Endothelial cell of umbilical vein (primary cell): ENCODE data around the gene CD83. TPM values are rescaled to one million over a fixed set of nuclear protein-coding genes. Genes with fewer than 3 reads are reported as not detected.

Experiments
- BruUV-seq: library from RNA; stranded (reverse); fragments of 400-500 nt; replicated peaks from 2 replicates; lab custom pipeline; 2021; lab: Mats Ljungman, UMichigan
- CTCF ChIA-PET: fragments of 300-600, 350-600 bp; sonication (Branson Sonifier 250); formaldehyde crosslinking; loops from one replicate; lab custom pipeline; 2021; ENCODE audit warnings: antibody characterized with exemption, inconsistent platforms; lab: Charles Lee
- POLR2A ChIA-PET: fragments of 300-600, 350-600 bp; sonication (Branson Sonifier 250); formaldehyde crosslinking; loops from one replicate; lab custom pipeline; 2021; ENCODE audit warnings: antibody characterized with exemption, inconsistent platforms; lab: Charles Lee
- DNase-seq: peaks from one replicate; pipeline ENCODE4 v3.0.0-alpha.2; 2011; ENCODE audit warnings: low read depth, low spot score
- FAIRE-seq: peaks from 2 replicates; lab custom pipeline; 2011; peaks lifted over from hg19 to GRCh38; lab: Jason Lieb, UNC
- H2AFZ ChIP-seq: 2 replicates; pipeline ENCODE4 v1.6.0; 2012; ENCODE audit warnings: low read depth, low read length, control low read depth, inconsistent platforms
- H3K27ac ChIP-seq: 2 replicates; pipeline ENCODE4 v1.5.1; 2011; ENCODE audit warnings: low read depth, mild to moderate bottlenecking, control low read depth, low read length, moderate library complexity; ENCODE audit not compliant: insufficient read depth
- H3K27me3 ChIP-seq, 2 experiments: 2 replicates each; pipeline versions ENCODE4 v1.6.0 to v1.6.1; 2011; ENCODE audit warnings: low read length in 2 of 2, mixed read lengths in 1 of 2; ENCODE audit not compliant: control insufficient read depth in 2 of 2, insufficient read depth in 2 of 2
- H3K36me3 ChIP-seq, 2 experiments: 2 replicates in 1 of 2; 3 replicates in 1 of 2; pipeline ENCODE4 v1.5.1; 2011; ENCODE audit warnings: low read length in 2 of 2, mild to moderate bottlenecking in 1 of 2, moderate library complexity in 1 of 2; ENCODE audit not compliant: control insufficient read depth in 2 of 2, insufficient read depth in 2 of 2; ENCODE audit errors: extremely low read depth in 1 of 2
- H3K4me1 ChIP-seq: 3 replicates; pipeline ENCODE4 v1.5.1; 2011; ENCODE audit warnings: mild to moderate bottlenecking, low read length; ENCODE audit not compliant: control insufficient read depth, insufficient read depth; ENCODE audit errors: extremely low read depth
- H3K4me2 ChIP-seq: 2 replicates; pipeline ENCODE4 v1.6.1; 2011; ENCODE audit warnings: low read length, control low read depth, mixed read lengths; ENCODE audit not compliant: insufficient read depth
- H3K4me3 ChIP-seq, 3 experiments: fragments of 200-600 bp in 1 of 3; sonication (generic), shearing (Covaris generic) in 1 of 3; replicated peaks in 1 of 3; 2 replicates each; pipeline ENCODE4 v1.5.1; 2011 to 2016; ENCODE audit warnings: control low read depth in 3 of 3, low read length in 3 of 3, mild to moderate bottlenecking in 2 of 3, inconsistent platforms in 1 of 3, low read depth in 1 of 3, moderate library complexity in 1 of 3; ENCODE audit not compliant: insufficient read depth in 1 of 3
- H3K79me2 ChIP-seq: 2 replicates; pipeline ENCODE4 v1.6.0; 2012; ENCODE audit warnings: low read length, inconsistent platforms; ENCODE audit not compliant: control insufficient read depth, insufficient read depth
- H3K9ac ChIP-seq: replicated peaks from 2 replicates; pipeline ENCODE3; 2011; ENCODE audit warnings: low read length, control low read depth; ENCODE audit not compliant: insufficient read depth; ENCODE audit errors: extremely low read depth
- H3K9me1 ChIP-seq: replicated peaks from 3 replicates; pipeline ENCODE4 v1.6.0; 2011; ENCODE audit warnings: mild to moderate bottlenecking, low read length; ENCODE audit not compliant: control insufficient read depth, insufficient read depth; ENCODE audit errors: extremely low read depth
- H3K9me3 ChIP-seq: replicated peaks from 2 replicates; pipeline ENCODE4 v1.5.1; 2012; ENCODE audit warnings: low read length, inconsistent platforms; ENCODE audit not compliant: control insufficient read depth, insufficient read depth
- H4K20me1 ChIP-seq: replicated peaks from 2 replicates; pipeline ENCODE3; 2011; ENCODE audit warnings: mild to moderate bottlenecking, low read length; ENCODE audit not compliant: control insufficient read depth, insufficient read depth; ENCODE audit errors: extremely low read depth
- EZH2 ChIP-seq: IDR thresholded peaks from 2 replicates; pipeline ENCODE4 v1.6.1; 2012; ENCODE audit warnings: borderline replicate concordance, low read depth, mild to moderate bottlenecking, moderate library complexity, low read length, inconsistent platforms; ENCODE audit not compliant: severe bottlenecking
- FOS ChIP-seq: IDR thresholded peaks from 2 replicates; pipeline ENCODE4 v1.6.1; 2011; ENCODE audit warnings: mild to moderate bottlenecking, low read length, moderate library complexity, borderline replicate concordance; ENCODE audit not compliant: insufficient read depth
- GATA2 ChIP-seq: IDR thresholded peaks from 2 replicates; pipeline ENCODE4 v1.7.0; 2011; ENCODE audit warnings: low read depth, mild to moderate bottlenecking, moderate library complexity, mixed read lengths, low read length; ENCODE audit not compliant: insufficient read length, insufficient read depth
- JUN ChIP-seq: IDR thresholded peaks from 2 replicates; pipeline ENCODE4 v1.6.1; 2011; ENCODE audit warnings: borderline replicate concordance, low read depth; ENCODE audit not compliant: insufficient read length, insufficient read depth
- MYC ChIP-seq: IDR thresholded peaks from one replicate; pipeline ENCODE4 v1.6.1; 2011; ENCODE audit warnings: mild to moderate bottlenecking, low read depth, low read length
- POLR2A ChIP-seq: IDR thresholded peaks from 2 replicates; pipeline ENCODE4 v1.6.1; 2012; ENCODE audit warnings: low read depth, mild to moderate bottlenecking, control low read depth, low read length
- POLR2AphosphoS5 ChIP-seq: IDR thresholded peaks from 2 replicates; pipeline ENCODE4 v1.6.1; 2012; ENCODE audit warnings: low read depth, mild to moderate bottlenecking, control low read depth, low read length, moderate library complexity; ENCODE audit not compliant: insufficient read depth
- dilution Hi-C: fragments of 300-500 bp; cut with MboI; formaldehyde crosslinking; loops from one replicate; pipeline ENCODE4 v1.15.0; 2019; ENCODE audit warnings: low sequenced_read_pairs; ENCODE audit not compliant: extremely low pct_ligation_motif_present
- intact Hi-C: fragments of 100-400 bp; cut with micrococcal nuclease; formaldehyde crosslinking; loops from one replicate; pipeline ENCODE4 v1.10.0; 2022
- polyA plus RNA-seq, 4 experiments: library from polyadenylated mRNA; depleted of rRNA in 3 of 4; stranded (reverse) in 3 of 4; unstranded in 1 of 4; fragments of >200 nt; gene quantifications; 2 replicates each; pipeline versions ENCODE4 v1.2.1 to v1.2.3, GENCODE V29; 2011 to 2012; ENCODE audit warnings: missing spikeins in 1 of 4
- total RNA-seq: library from RNA; stranded (reverse); gene quantifications from 2 replicates; pipeline ENCODE4 v1.2.3, GENCODE V29; 2021
- TF ChIP-seq, protein P1 (sequence below), 2 donors: IDR thresholded peaks; 1 replicate in 1 of 2; 2 replicates in 1 of 2; pipeline ENCODE4 v1.5.1; 2011; ENCODE audit warnings: low read length in 2 of 2, mild to moderate bottlenecking in 2 of 2, moderate library complexity in 2 of 2, control low read depth in 1 of 2, inconsistent platforms in 1 of 2, low read depth in 1 of 2; ENCODE audit not compliant: insufficient read depth in 1 of 2; ENCODE audit errors: extremely low read depth in 1 of 2
- TF ChIP-seq, protein P2 (sequence below): IDR thresholded peaks from 2 replicates; pipeline ENCODE4 v1.6.1; 2011; ENCODE audit not compliant: insufficient read depth, insufficient read length

CD83 gene
- total and polyA plus RNA-seq, 2 donors (not counting 3 experiments of a cell fraction or from before 2014, with no cell fraction given): 0.40 to 0.46 TPM

GRCh38 chr6:14102383-14102782, 15.2 kb upstream of the CD83 start:
- Histone ChIP-seq H2AFZ (no peak overlapping the region), H3K79me2 (no peaks in the 10 kb centered on the region), H3K4me3 (no peak overlapping the region), H3K4me2 (no peak overlapping the region), H3K9me3 (no peaks in the 10 kb centered on the region), H3K9me1 (no peaks in the 10 kb centered on the region), H3K27me3 (no peaks in the 10 kb centered on the region), H3K27ac (no peak overlapping the region), H3K9ac (no peak overlapping the region), H3K4me1 (no peaks in the 10 kb centered on the region), H3K36me3 (no peaks in the 10 kb centered on the region), H4K20me1 (no peaks in the 10 kb centered on the region)
- no TSS peak for BruUV-seq
- ChIA-PET CTCF (interaction anchor here (1.3 kb wide), 1 partner anchor 55 kb away, joined by 3 read pairs; no protein-coding TSS in a partner anchor), POLR2A (no interaction called here)
- intact Hi-C loops: no loop called here
- DNase-seq: no peak
- FAIRE-seq: no peak
- TF ChIP-seq JUN: no peak
- TF ChIP-seq, protein P1, sequence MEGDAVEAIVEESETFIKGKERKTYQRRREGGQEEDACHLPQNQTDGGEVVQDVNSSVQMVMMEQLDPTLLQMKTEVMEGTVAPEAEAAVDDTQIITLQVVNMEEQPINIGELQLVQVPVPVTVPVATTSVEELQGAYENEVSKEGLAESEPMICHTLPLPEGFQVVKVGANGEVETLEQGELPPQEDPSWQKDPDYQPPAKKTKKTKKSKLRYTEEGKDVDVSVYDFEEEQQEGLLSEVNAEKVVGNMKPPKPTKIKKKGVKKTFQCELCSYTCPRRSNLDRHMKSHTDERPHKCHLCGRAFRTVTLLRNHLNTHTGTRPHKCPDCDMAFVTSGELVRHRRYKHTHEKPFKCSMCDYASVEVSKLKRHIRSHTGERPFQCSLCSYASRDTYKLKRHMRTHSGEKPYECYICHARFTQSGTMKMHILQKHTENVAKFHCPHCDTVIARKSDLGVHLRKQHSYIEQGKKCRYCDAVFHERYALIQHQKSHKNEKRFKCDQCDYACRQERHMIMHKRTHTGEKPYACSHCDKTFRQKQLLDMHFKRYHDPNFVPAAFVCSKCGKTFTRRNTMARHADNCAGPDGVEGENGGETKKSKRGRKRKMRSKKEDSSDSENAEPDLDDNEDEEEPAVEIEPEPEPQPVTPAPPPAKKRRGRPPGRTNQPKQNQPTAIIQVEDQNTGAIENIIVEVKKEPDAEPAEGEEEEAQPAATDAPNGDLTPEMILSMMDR (IDR thresholded peaks at IDR 0.05; ENCODE audit: extremely low read depth in 1 of 2, insufficient read depth in 1 of 2, low read depth in 1 of 2, low read length in 2 of 2): no peak
- no peak for TF ChIP-seq GATA2
- no peak for TF ChIP-seq FOS
- no peak for TF ChIP-seq POLR2A
- TF ChIP-seq MYC: no peak
- TF ChIP-seq, protein P2, sequence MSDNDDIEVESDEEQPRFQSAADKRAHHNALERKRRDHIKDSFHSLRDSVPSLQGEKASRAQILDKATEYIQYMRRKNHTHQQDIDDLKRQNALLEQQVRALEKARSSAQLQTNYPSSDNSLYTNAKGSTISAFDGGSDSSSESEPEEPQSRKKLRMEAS: no peak
- no peak for TF ChIP-seq EZH2
- TF ChIP-seq POLR2AphosphoS5: no peak
- dilution Hi-C loops: no loop called here
